Activated T-cell treated with anti-CD3 and anti-CD28 coated beads, Interleukin-2, amount 50 U/mL, for 48 hours (primary cell): ENCODE measurements around the gene ATAD1.
"Not testable (repeated sequence)": the region's sequence is repeated elsewhere in the genome, so short reads cannot be mapped to it uniquely, and the experiment has no call there.

Experiments
- DNase-seq, 2 experiments: peaks; one replicate each; pipeline ENCODE4 v3.0.0-alpha.2; 2020

The ATAD1 gene

GRCh38 chr10:87846023-87846422 lies 28.0 kb upstream of the ATAD1 start:
- no peak for DNase-seq

GRCh38 chr10:87845624-87845998 lies 27.6 kb upstream of the ATAD1 start:
- DNase-seq, result no peak

- DNase-seq, result no peak
Measured at GRCh38 chr10:87844837-87845623, 27.0 kb upstream of the ATAD1 start.

GRCh38 chr10:87843714-87844113 lies 25.7 kb upstream of the ATAD1 start:
- no peak for DNase-seq

GRCh38 chr10:87842776-87843497 lies 24.9 kb upstream of the ATAD1 start:
- no peak for DNase-seq

- no peak for DNase-seq
Measured at GRCh38 chr10:87842220-87842641, 24.2 kb upstream of the ATAD1 start.

GRCh38 chr10:87841186-87841585 lies 23.2 kb upstream of the ATAD1 start:
- no peak for DNase-seq

- no peak for DNase-seq
Measured at GRCh38 chr10:87838650-87839049, 20.6 kb upstream of the ATAD1 start.

- no peak for DNase-seq
Measured at GRCh38 chr10:87837445-87837844, 19.4 kb upstream of the ATAD1 start.

- DNase-seq, result no peak
Measured at GRCh38 chr10:87836098-87836497, 18.1 kb upstream of the ATAD1 start.

GRCh38 chr10:87829986-87830729 lies 12.1 kb upstream of the ATAD1 start:
- no peak for DNase-seq

GRCh38 chr10:87829051-87829450 lies 11.0 kb upstream of the ATAD1 start:
- DNase-seq, result not testable (repeated sequence)

GRCh38 chr10:87827681-87828080 lies 9.7 kb upstream of the ATAD1 start:
- DNase-seq, result no peak

GRCh38 chr10:87826653-87827052 lies 8.6 kb upstream of the ATAD1 start:
- no peak for DNase-seq

GRCh38 chr10:87819289-87819585 lies 1.2 kb upstream of the ATAD1 start:
- no peak for DNase-seq

- DNase-seq, result peak; percentile 76 to 80
Measured at GRCh38 chr10:87818505-87819288, 671 bp upstream of the ATAD1 start.

GRCh38 chr10:87816898-87817608 lies 973 bp downstream of the ATAD1 start:
- DNase-seq, result no peak

- DNase-seq, result no peak
Measured at GRCh38 chr10:87816163-87816897, 1.7 kb downstream of the ATAD1 start.

- no peak for DNase-seq
Measured at GRCh38 chr10:87804939-87805569, 13.0 kb downstream of the ATAD1 start.

- no peak for DNase-seq
Measured at GRCh38 chr10:87803831-87804230, 14.2 kb downstream of the ATAD1 start.

- no peak for DNase-seq
Measured at GRCh38 chr10:87803328-87803727, 14.7 kb downstream of the ATAD1 start.
